HG03159 (cell line): ENCODE results near the gene PCED1B.
"Not testable (repeated sequence)": the region's sequence is repeated elsewhere in the genome, so short reads cannot be mapped to it uniquely, and the experiment has no call there.

ENCODE experiments used
- ATAC-seq: cut with Tn5 transposase; IDR thresholded peaks from one replicate; pipeline ENCODE4 v1.9.1; 2021; ENCODE audit warnings: mild to moderate bottlenecking, moderate library complexity; ENCODE audit not compliant: unreplicated experiment

Gene PCED1B

GRCh38 chr12:47079468-47079980 lies at the start of gene PCED1B, which contains the start of gene AMIGO2:
PCED1B (plus strand) TSS chr12:47079621; CDS start chr12:47235064, 155,443 bp downstream.
AMIGO2 (minus strand) TSS chr12:47079959; CDS start chr12:47079002, 957 bp downstream.
- peak; percentile 52 for ATAC-seq

GRCh38 chr12:47029903-47030302 lies 49.5 kb upstream of the PCED1B start:
- ATAC-seq: no peak

GRCh38 chr12:47032644-47033043 lies 46.8 kb upstream of the PCED1B start:
- no peak for ATAC-seq

GRCh38 chr12:47033081-47033480 lies 46.3 kb upstream of the PCED1B start:
- ATAC-seq: no peak

- ATAC-seq: no peak
Measured at GRCh38 chr12:47033789-47034555, 45.4 kb upstream of the PCED1B start.

- no peak for ATAC-seq
Measured at GRCh38 chr12:47034661-47035060, 44.8 kb upstream of the PCED1B start.

- ATAC-seq: no peak
Measured at GRCh38 chr12:47035484-47035883, 43.9 kb upstream of the PCED1B start.

GRCh38 chr12:47038270-47038748 lies 41.1 kb upstream of the PCED1B start:
- ATAC-seq: no peak

- ATAC-seq: no peak
Measured at GRCh38 chr12:47039079-47039478, 40.3 kb upstream of the PCED1B start.

- no peak for ATAC-seq
Measured at GRCh38 chr12:47039756-47040155, 39.7 kb upstream of the PCED1B start.

- no peak for ATAC-seq
Measured at GRCh38 chr12:47041327-47041726, 38.1 kb upstream of the PCED1B start.

GRCh38 chr12:47048541-47048940 lies 30.9 kb upstream of the PCED1B start:
- ATAC-seq: no peak

- ATAC-seq: not testable (repeated sequence)
Measured at GRCh38 chr12:47051291-47051690, 28.1 kb upstream of the PCED1B start.

- no peak for ATAC-seq
Measured at GRCh38 chr12:47052274-47052673, 27.1 kb upstream of the PCED1B start.

GRCh38 chr12:47053961-47054360 lies 25.5 kb upstream of the PCED1B start:
- ATAC-seq: no peak

- no peak for ATAC-seq
Measured at GRCh38 chr12:47054659-47055058, 24.8 kb upstream of the PCED1B start.

- not testable (repeated sequence) for ATAC-seq
Measured at GRCh38 chr12:47055856-47056255, 23.6 kb upstream of the PCED1B start.

GRCh38 chr12:47056944-47057343 lies 22.5 kb upstream of the PCED1B start:
- ATAC-seq: not testable (repeated sequence)

- ATAC-seq: not testable (repeated sequence)
Measured at GRCh38 chr12:47058640-47059039, 20.8 kb upstream of the PCED1B start.

GRCh38 chr12:47065546-47065945 lies 13.9 kb upstream of the PCED1B start:
- ATAC-seq: no peak

- ATAC-seq: no peak
Measured at GRCh38 chr12:47066278-47067025, 13.0 kb upstream of the PCED1B start.

- no peak for ATAC-seq
Measured at GRCh38 chr12:47067176-47067575, 12.2 kb upstream of the PCED1B start.
